Stimulated activated CD8-positive, alpha-beta memory T cell treated with anti-CD3 and anti-CD28 coated beads, Interleukin-4, amount 100 ng/mL, for 1 hour (primary cell): ENCODE results near the gene IDS.
"Not testable (repeated sequence)": the region's sequence is repeated elsewhere in the genome, so short reads cannot be mapped to it uniquely, and the experiment has no call there.

Source experiments
- DNase-seq, 2 donors: peaks; one replicate each; pipeline ENCODE4 v3.0.0-alpha.2; 2020; ENCODE audit warnings: low read depth in 2 of 2, low spot score in 1 of 2

Gene IDS

DNA sequence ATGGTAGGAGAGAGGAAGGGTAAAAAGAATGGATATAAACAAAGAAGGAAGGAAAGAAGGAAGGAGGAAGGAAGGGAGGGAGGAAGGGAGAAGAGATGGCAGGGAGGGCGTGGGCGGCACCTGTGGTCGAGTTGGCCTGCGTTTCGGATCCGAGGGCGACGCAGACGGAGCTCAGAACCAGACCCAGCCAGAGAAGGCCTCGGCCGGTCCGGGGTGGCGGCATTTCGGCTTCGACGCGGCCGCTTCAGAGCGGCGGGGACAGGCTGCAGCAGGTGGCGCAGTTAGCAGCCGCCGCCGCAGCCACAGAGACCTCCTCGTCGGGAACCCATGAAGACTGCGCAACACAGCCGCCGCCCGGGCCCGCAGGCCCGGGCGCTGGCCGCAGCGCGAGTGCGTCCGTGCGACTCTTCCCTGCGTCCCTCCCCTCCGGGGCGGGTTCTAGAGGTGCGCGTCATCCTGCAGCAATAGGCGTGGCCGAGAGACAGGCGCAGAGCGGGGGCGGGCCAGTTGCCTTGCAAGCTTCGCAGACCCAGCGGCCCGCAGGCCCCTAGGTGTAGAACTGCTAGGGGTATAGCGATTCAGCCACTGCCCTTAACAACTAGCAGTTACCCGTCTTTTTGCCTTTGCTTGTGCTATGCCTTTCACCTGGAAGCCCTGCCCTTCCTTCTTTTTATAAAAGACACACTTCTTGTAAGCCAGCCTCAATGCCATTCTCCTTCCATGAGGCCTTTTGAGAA lies at the start of gene IDS:
Gene IDS, minus strand, starts transcription at position 392 of the 737 bp plus-strand sequence. Its CDS starts 169 bp downstream, at position 223.
- peak; percentile 47 to 72 for DNase-seq

DNA sequence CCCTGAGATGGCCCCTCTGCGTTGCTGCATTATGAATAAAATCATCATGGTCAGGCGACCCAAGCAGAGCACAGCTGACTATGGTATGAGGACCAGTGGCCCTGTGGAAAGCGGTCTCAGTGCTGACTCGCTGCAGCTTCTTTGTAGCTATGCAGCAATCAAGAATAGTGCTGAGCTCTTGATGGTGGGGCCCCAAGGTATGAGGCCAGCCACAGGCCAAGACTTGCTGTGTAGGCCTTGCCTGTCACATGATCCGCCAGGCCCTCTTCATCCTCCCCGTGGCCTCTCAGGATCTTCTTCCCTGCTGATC lies 46.8 kb upstream of the IDS start:
- not testable (repeated sequence) for DNase-seq

- DNase-seq = not testable (repeated sequence)
These were observed 46.3 kb upstream of the IDS start for GRCh38 chrX:149551245-149551938.

DNA sequence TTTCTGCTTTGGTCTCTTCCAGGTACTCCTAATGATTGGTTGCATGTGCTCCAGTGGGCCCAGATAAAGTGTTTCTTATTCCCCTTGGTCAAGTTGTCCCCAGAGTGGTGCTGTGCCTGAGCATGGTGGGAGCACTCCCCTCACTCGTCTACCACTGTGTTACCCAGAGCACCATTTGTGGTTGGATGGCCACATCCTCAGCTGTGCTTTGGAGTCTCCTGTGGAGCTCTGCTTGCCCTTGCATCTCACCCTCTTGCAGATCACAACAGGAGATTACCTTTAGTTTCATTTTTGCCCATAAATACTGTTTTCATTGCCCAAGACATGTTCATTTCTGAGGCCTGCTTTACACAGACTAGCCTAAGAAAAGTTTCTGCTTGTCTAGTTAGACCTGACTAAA lies 45.3 kb upstream of the IDS start:
- DNase-seq = not testable (repeated sequence)

- DNase-seq = not testable (repeated sequence)
These were observed 44.6 kb upstream of the IDS start, which contains the start of gene HSFX3 for GRCh38 chrX:149549701-149550100. Gene HSFX3, minus strand, starts transcription at chrX:149549924. Its CDS starts 72 bp downstream, at chrX:149549852.

DNA sequence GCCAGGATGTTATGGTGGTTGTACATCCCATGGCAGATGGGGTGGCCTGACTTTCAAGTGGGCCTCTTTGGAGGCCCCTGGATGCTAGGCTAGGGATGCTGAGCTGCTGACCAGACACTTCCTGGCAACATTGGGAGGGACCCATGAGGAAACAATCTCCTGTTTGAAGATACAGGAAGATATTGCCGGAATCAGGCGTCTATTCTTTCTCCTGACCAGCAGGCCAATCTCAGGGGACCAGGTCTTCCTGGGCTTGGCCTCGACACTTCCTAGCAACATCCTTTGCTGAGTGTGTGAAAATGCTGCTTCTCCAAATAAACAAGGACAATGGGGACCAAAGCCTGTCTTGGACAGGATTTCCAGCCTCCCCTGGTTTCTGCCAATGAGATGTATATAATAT lies 42.7 kb upstream of the IDS start:
- DNase-seq = not testable (repeated sequence)

GRCh38 chrX:149546962-149547361 lies 41.9 kb upstream of the IDS start:
- not testable (repeated sequence) for DNase-seq

DNA sequence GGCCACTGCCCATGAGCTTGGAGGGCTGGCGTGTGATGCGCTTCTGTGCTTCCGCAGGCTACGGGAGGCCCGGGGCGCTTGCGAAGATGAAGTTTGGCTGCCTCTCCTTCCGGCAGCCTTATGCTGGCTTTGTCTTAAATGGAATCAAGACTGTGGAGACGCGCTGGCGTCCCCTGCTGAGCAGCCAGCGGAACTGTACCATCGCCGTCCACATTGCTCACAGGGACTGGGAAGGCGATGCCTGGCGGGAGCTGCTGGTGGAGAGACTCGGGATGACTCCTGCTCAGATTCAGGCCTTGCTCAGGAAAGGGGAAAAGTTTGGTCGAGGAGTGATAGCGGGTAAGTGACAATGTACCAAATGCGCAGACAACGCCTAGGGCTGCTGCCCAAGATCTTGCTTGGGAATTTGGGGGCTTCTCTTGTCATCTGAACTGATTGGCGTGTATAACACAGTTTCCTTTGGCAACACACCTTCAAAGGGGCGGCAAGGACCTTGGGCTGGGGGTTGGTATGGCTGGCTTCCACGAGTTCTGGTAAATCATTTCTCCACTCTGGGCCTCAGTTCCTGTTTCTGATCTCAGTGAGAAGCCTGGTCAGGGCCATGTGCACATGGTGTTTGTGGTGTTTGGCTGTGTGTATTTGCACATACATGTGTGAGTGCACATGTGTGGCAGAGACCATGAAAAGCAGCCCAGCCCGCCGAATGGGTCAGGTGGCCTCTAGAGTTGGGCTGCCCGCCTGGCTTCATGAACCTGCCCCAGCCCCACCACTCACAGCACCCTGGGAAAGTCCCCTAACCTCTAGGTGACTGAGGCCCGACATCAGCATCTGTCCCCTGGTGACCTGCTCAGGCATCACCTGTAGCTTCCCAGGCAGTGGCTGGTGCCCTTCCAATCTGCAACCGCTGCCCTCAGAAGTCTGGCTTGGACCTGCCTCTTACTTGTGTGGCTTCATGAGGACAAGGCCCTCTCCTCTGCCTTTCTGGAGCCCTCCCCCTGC lies 40.7 kb upstream of the IDS start:
- DNase-seq = not testable (repeated sequence)

GRCh38 chrX:149541521-149542047 lies 36.5 kb upstream of the IDS start:
- no peak for DNase-seq

DNA sequence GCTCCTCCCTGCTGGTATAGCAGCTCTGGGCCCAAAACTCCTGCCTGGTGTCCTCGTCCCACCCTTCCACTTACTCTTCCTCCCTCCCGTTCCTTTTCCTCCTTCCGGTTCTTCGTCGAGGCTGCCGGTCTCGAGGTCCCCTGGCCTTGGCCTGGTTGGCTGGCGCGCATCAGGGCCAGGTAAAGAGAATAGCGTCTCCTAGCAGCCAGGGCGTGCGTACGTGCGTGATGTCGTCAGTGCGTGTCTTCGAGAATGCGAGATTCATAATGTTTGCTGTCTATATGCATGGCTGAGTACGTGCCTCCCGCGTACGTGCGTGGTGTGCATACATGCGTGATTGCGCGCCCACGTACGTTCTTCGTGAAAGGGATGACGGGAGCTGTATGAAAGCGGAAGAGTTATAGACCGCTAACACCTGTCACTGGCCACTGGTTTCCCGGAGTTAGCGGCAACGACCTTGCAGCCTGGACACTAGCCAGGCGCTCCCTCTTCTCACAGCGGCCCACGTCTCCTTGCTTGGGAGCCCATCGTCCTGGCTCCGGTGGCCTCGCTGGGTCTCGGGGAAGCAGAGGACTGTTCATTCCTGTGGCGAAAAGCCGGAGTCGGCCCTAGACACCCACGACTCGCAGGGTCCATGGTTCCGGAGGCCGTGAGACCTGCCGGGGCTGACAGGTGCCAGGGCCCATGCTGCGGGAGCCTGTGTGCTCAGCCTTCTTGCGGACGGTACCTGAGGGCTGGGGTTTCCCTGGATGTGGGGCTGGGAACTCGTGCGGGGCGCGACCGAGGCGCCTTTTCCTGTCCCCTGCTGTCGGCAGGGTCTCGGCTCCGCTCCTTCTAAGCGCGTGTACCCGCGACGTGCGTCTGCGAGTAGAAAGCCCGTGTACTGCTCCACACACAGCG lies 35.8 kb upstream of the IDS start, which contains the start of gene EOLA1:
Gene EOLA1, plus strand, starts transcription at position 392 of the 900 bp plus-strand sequence. CDS start 4,619 bp downstream, outside the sequence.
- DNase-seq = peak; percentile 58 to 65

GRCh38 chrX:149540131-149540620 lies 35.1 kb upstream of the IDS start:
- DNase-seq = peak; percentile 78 to 81

GRCh38 chrX:149539283-149540130 lies 34.4 kb upstream of the IDS start:
- peak; percentile 53 to 73 for DNase-seq

DNA sequence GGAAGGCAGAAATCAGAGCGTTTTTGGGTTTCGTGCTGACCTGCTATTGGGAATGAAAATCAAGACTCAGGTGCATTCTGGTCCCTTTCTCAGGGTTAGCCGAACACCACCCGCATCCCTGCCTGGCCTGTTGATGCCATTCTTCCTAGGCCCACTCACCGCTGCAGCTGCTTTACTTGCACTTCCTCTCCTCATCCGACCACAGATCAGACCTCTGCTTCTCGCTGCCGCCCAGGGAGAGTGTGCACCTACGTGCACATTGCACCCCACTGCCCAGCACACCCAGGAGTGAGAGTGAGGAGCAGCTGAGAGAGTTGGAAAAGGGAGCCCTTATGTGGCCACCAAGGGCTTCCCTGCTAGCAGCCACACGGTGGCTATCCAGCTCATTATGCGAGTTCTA lies 32.4 kb upstream of the IDS start:
- DNase-seq = not testable (repeated sequence)

GRCh38 chrX:149534926-149535602 lies 30.0 kb upstream of the IDS start:
- DNase-seq = not testable (repeated sequence)

DNA sequence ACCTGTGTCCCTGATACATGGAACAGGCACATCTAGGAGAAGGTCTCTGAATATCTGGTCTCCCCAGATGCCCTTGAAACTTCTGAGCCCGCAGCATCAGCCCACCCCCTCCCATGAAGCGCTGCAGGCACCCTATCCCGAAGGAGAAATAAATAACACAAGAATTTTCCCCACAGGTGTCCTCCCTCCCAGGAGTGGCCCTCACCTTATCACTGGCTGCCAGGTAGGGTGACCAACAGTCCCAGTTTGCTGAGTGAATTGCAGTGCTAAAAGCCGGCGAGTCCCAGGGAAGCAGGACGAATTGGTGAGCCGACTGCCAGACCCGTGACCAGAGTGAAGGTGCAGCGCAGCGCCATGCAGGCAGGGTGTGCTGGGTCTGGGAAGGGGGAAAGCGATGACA lies 28.9 kb upstream of the IDS start:
- not testable (repeated sequence) for DNase-seq

GRCh38 chrX:149532868-149533267 lies 27.8 kb upstream of the IDS start:
- DNase-seq = not testable (repeated sequence)

GRCh38 chrX:149531599-149531998 lies 26.5 kb upstream of the IDS start:
- DNase-seq = no peak

DNA sequence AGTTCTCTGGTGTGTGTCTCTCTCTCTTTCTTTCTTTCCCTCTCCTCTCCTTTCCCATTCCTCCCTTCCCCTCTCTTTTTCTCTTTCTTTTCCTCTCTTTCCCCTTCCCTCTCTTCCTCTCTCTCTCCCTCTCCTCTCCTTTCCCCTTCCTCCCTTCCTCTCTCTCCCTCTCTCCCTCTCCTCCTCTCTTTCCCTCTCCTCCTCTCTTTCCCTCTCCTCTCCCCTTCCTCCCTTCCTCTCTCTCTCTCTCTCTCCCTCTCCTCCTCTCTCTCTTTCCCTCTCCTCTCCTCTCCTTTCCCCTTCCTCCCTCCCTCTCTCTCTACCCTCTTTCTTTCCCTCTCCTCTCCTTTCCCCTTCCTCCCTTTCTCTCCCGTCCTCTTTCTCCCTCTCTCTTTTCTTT lies 23.3 kb upstream of the IDS start:
- DNase-seq = no peak
